HG02938 (cell line): ENCODE data around the gene LZTR1.
"Not testable (repeated sequence)": the region's sequence is repeated elsewhere in the genome, so short reads cannot be mapped to it uniquely, and the experiment has no call there.

Experiments
- ATAC-seq: cut with Tn5 transposase; IDR thresholded peaks from one replicate; pipeline ENCODE4 v1.9.1; 2021; ENCODE audit warnings: mild to moderate bottlenecking, moderate library complexity; ENCODE audit not compliant: unreplicated experiment

Gene LZTR1

DNA sequence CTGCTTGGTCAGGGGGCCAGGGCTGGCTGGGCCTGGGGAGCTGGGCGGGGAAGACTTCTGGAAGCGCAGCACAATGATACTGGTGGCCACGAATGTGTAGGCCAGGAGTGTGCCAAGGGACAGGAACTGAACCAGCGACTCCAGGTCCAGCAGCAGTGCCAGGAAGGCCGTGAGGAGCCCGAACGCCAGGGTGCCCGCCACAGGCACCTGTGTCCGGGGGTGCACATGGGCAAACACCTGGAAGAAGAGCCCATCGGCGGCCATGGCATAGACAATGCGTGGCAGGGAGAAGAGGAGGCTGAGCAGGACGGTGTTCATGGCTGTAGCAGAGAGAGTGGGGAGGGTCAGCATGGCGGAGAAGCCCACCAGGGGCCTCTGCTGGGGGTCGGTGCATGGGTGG, 47.9 kb downstream of the LZTR1 start:
- ATAC-seq = no peak

DNA sequence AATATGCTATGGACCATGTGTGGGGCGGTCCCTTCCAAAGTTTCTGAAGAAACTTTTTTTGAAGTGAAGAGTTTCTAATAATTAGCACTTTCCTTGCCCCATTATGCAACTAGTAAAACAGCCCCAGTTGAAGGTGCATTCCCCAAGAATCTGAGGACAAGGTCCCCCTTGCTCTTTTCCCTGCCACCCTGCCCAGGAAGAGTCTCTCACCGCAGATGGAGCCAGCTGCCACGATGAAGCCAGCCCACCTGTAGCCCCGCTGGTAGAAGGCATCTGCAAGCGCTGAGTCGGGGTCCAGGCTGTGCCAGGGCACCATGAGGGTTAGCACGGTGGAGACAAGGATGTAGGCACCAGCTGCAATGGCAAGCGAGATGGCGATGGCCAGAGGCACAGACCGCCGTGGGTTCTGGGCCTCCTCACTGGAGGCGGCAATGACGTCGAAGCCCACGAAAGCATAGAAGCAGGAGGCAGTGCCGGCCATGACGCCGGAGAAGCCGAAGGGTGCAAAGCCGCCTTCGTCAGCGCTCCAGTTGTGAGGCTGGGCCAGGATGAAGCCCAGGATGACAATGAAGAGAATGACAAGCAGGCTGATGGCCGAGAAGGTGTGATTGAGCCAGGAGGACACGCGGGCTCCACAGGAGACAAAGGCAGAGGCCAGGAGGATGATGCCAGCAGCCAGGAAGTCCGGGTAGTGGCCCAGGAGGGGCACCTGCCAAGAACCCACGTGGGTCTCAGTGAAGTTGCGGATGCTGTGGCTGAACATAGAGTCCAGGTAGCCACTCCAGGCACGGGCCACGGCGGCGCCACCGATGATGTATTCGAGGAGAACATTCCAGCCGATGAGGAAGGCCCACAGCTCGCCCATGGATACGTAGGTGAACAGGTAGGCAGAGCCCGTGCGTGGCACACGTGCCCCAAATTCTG, 48.8 kb downstream of the LZTR1 start:
- ATAC-seq = no peak

DNA sequence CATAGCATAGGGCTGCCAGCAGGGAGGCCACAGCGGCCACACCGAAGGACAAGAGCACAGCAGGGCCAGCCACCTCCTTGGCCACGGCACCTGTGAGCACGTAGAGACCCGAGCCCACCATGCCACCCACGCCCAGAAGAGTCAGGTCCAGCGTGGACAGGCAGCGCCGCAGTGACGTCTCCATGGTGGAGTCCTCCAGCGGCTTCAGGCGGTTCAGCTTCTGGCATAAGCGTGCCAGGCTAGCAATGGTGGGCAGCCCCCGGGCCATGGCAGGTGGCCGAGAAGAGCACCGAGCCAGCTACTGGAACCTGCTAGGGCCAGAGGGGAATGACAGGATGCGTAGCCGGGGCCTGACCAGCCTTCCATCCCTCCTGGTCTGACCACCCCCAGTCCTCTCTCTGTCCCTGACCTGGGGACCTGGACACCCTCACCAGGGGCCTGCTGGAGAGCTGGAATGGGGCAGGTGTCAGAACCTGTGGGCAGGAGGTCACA, 49.5 kb downstream of the LZTR1 start:
- ATAC-seq = no peak

DNA sequence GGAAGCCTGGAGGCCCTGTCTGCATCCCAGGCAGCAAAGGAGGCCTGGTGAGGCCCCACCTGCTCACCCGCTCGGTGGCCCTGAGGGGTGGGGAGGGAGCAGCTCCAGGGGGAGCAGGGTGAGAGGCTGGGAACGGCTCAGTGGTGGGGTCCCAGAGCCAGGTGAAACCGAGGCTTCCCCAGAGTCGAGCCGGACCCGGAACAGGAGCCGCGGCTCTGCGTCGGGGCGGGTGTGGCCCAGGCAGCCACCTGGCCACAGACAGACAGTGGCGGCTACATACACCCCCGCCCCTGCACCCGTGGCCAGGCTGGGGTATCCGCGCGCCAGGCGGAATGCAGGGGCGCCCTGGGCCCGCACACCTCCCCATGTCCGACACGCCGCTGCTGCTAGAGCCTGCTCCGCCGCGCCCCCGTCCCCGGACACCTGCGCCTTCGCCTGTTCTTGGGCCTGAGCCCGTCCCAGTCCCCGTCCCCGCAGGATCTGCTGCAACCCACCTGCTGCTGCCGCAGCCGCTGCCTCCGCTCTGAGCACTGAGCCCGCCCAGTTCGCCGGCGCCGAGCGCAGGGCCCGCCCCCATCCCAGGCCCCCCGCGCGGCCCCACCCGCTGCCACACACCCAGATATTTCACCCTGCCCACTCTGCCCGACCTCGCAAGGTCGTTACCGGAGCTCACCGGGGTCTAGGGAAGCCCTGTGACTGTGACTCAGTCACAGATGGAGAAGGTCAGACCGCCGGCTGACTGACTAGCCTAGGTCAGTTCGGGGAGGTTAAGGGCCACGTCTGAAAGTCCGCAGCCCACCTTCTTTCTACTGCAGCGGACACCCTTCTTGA, 50.2 kb downstream of the LZTR1 start, which contains the start of gene SLC7A4:
Gene SLC7A4, minus strand, starts transcription at position 525 of the 831 bp plus-strand sequence. CDS start 749 bp downstream, outside the sequence.
- ATAC-seq = no peak

DNA sequence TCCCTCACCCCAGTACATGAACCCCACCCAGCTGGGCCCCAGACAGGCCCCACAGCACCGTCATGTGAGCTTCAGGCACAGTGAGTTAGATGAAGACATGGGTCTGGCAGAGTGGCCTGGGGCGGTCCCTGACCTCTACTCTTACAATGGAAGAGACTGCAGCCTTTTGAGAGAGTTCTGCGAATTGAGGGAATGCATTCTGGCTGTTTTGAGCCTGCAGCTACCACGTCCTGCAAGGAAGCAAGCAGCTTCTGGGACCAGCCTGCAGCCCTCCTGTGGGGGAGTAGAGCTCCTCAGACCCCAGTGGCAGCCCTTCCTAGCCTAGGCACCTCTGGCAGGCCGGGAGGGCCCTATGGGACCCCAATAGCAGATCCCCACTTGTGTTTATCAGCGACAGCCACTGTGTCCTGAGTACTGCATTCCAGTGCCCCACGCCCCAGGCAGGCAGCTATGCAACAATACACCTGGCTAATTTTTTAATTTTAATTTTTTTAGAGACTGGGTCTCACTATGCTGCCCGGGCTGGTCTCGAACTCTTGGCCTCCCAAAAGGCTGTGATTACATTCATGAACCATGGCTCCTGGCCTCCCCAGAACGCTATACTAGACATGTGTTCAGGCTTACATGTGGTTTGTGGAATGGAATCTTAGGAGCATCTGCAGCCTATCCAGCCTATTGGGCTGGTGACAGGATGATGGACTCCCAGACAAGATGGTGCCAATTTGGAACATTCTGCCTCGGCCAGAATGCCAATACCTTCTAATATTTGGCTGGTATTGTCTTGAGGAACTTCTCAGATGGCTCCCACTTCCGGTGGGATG, 51.0 kb downstream of the LZTR1 start:
- no peak for ATAC-seq

DNA sequence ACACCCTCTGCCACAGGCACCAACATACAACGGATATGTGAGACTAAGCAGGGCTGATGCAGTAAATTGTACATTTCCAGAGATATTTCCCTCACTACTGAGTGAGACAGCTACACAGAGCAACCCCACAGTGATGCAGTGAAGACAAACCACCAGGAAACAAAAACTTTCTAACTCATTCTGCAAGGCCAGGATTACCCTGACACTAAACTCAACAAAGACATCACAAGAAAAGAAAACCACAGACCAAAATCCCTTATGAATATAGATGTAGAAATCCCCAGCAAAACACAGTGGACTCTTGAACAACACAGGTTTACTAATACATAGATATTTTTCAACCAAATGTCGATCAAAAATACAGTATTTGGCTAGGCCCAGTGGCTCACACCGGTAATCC, 51.8 kb downstream of the LZTR1 start:
- ATAC-seq = no peak

DNA sequence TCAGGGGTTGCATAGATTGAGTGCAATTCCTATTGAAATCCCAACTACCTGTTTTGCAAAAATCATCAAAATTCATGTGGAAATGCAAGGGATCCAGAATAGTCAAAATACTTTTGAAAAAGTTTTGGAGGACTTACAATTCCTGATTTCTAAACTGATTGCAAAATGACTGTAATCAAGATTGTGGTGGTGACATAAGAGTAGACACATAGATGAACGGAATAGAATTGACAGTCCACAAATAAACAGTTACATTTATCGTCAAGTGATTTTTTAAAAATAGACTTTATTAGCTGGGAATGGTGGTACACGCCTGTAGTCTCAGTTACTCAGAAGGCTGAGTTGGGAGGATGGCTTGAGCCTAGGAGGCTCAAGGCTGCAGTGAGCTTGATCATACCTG, 52.9 kb downstream of the LZTR1 start:
- ATAC-seq = no peak

DNA sequence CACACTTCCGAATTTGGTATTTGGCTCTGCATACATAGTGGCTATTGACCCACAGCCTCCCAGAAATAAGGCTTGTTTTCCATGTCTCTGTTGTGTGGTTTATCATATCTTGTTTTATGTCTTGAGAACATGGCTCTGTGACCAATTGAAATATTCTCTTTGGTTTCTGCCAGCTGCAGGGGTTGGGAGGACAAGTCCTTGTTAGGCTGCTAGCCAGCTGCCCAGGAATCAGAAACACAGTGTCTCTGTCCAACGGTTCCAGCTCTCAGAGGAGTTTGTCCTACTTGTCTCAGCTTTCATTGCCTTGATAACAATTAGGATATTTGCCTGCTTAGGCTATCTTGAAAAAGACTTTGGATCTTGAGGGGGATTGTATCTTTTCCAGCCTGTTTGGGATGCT, 56.3 kb downstream of the LZTR1 start:
- ATAC-seq = no peak

DNA sequence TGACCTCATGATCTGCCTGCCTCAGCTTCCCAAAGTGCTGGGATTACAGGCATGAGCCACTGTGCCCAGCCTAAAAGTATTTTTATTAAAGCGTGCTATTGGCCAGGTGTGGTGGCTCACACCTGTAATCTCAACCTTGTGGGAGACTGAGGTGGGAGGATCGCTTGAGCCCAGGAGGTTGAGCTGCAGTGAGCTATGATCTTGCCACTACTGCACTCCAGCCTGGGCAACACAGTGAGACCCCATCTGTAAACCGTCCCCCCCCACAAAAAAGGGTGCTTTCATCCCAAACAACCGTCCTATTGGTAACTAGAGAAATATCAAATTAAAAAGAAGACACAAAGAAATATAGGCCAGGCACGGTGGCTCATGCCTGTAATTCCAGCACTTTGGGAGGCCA, 57.1 kb downstream of the LZTR1 start:
- not testable (repeated sequence) for ATAC-seq

DNA sequence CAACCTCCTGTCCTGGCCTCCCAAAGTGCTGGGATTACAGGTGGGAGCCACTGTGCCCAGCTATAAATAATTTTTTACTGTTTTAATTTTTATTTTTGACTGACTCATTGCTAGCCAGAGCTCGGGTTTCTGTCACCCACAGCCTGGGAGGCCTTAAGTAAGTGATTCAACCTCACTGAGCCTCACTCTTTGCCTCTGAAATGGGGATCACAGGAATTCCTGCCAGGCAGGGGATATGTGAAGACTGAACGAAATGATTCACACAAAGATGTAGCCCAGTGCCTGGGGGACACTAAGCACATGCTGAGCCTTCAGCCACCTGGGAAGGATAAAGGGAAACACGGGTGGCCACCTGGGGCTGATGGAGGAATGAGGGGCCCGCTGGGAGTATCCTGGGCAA, 59.8 kb downstream of the LZTR1 start:
- no peak for ATAC-seq

DNA sequence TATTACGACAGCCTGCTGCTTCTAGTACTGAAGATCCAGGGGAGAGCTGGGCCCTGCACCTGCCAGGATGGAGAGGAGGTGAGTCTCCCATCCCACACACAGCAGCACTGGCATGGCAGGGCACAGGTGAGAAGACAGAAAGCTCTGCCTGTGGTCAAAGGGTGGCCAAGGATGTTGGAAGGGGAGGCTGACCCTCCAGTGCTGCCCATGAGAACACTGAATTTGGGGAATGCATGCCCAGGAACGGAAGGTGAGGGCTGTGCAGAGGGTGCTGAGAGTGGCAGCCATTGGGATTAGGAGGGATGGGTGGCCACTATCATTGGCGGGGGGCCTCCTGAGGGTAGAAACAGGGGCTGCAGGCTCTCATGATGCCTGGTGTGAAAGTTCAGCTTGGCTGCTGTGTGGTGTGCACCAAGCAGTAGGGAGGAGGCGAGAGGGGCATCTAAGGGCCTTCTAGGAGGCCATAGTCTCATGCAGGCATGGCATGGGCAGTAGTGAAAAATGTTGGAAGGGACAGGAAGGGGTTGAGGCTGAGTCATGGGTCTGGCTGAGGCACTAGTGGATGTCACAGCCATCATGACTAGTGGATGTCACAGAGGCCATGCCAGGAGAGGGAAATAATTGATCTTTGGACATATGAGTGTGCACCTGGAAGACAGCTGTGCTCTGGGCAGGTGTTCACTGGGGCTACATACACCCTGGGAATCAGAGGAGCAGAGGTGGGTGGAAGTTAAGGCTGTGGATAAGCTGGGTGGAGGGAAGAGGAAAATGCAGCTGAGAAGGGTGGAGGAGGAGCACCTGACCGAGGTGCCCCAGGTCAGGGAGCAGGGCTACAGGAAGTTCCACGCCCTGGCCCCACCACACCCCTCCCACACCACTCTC, 61.1 kb downstream of the LZTR1 start:
- ATAC-seq = no peak

DNA sequence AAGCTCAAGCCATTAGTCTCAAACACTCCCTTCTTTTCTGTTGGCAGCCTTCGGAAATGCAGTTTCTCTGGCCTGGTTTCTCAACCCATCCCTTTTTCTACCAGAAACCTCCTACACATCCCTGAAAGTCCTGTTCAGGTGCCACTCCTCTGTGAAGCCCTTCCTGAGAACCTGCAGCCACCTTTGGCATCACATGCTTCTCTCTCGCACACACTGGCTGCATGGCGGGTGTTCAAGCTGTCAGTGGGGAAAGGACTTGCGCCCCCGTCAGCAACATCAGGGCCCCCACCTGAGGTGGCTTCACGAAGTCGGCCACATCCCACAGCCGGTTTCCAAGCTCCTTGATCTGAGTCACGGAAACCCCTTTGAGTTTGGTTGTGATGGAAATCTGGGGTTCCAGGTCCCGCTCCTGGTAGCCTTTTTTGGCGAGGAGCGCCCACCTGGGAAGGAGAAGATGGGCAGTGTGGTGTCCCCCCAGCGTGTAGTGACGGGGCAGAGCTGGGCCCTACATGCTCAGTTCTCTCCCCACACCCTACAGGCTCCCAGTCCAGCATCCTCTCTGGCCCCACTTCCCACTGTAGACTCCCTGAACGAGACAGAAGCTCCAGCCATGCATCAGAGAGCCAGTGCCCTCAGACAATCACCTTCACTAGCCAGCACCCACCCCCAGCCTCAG, 61.9 kb downstream of the LZTR1 start:
- ATAC-seq = no peak

DNA sequence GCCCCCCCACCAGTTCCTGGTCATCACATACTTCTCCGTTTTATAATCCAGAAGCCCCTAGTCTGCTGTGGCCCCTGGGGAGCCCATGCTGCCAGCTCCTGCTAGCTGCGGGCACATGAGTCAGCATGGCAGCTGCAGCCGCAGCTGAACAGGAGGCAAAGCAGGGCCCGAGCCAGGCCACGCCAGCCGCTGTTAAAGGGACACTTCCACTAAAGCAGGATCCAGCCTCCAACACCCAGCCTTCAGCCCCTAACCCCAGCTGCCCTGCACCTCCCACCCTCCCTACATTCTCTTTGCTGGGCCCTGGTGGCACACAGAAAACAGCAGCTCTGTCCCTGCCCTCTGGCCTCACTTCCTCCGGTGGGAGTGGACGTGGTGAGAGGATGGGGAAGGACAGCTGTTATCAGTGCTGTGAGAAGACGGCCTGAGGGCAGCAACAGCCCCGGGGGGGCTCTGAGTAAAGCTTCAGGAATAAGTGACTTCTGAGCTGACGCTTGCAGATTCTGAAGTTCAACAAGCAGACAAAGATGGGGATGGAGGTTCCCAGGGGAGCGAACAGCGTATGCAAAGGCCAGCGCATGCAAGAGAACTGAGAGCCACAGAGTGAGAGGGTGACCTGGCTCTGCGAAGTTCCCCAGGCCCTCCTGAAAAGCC, 63.0 kb downstream of the LZTR1 start:
- no peak for ATAC-seq

DNA sequence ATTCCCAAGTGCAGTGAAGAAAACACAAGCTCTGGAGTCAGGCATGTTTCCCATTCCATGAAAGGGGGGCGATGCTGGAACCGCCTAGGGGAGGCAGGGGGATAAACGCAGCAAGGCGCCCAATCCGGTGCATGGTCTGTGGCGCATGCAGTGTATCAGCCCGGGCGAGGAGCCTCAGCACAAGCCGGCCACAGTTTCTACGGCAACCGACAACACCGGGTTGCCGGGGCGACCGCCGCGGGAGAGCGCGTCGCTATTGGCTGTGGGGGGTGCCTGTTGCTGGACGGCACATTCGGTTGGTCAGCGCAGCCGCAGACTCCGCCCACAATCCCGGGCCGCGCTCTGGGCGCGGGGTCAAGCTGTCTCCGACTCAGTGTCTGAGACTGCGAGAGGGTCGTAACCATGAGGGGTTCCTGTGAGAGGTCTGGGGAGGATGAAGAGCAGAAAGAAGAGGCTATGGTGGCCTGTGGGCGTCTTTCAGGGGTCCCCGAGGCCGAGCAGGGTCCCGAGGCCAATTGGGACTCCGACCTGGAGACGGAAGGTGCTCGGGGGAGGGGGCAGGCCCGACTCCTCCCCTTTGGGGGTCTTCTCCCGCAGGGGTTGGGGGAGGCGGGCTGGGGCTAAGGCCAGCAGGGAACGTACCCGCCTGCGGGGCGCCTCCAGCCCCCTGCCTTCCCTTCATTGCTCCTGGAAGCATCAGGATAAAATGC, 63.6 kb downstream of the LZTR1 start, which contains the start of gene LRRC74B:
Gene LRRC74B, plus strand, starts transcription at position 362 of the 710 bp plus-strand sequence. Its CDS starts 41 bp downstream, at position 403.
- ATAC-seq = peak; percentile 79

DNA sequence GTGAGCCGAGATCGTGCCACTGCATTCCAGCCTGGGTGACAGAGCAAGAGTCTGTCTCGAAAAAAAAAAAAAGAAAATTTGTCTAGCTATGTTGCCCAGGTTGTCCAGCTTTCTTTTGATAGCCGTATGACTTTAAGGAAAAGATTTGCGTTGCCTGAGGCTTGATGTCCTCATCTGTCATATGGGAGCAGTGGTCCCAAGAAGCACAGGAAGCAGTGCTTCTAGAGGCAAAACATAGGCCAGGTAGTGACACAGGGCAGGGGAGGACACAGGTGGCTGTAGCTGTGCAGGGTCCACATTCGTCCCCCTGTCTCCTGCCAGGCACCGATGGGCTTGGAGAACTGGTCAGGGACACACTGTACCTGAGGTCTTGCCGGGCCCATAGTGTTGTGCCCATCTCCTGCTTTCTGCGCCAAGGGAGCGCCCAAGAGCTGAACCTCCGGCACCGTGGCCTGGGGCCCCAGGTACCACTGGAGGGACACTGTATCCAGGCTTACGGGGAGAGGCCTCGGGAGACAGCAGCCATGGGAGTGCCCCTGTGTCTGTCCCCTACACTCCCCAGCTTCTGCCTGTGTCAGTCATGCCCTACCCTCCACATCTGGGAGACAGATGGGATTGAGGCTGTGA, 65.1 kb downstream of the LZTR1 start:
- no peak for ATAC-seq

DNA sequence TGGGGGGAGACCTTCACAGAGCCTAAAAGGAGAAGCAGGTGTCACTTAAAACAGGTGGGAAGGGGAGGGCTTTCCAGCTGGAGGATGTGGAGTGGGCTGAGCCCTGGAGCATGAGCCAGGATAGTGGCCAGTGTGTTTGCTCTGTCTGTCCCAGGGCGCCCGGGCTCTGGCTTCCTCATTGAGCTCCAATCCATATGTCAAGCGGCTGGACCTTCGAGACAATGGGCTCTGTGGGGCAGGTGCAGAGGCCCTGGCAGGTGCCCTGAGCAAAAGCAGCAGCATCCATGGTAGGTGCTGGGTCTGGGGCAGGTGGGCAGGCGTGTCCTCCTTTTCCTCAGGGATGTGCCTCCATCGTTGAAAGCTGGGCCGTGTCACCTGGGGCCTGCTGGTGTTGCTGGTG, 65.6 kb downstream of the LZTR1 start:
- ATAC-seq = no peak

DNA sequence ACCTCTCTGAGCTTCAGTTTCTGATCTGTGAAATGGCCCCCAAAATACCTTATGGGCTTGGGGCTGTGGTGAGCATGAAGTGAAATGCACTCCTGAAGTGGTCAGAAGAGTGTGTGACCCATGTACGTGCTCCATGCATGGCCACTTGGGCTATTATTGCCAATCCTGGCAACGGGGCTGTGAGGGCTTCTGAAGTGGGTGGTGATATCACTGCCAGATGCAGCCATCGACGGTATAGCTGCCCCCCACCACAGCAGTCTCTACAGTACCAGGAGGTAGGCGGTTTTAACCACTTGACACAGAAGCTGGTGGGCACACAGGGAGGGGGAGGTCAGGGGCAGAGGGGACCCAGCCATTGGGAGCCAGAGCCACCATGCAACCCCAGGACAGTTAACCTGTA, 66.4 kb downstream of the LZTR1 start:
- not testable (repeated sequence) for ATAC-seq
